Measurements from ENCODE around the gene MROH7. TPM values are rescaled to one million over a fixed set of nuclear protein-coding genes. Genes with fewer than 3 reads are reported as not detected.

MROH7 gene
- total RNA-seq, 4 donors from 2014 or later = 2.0 to 5.7 (median 3.8) TPM

GRCh38 chr1:54611621-54612020 is 30.0 kb upstream of the MROH7 start:
- peak in 1 of 2 donors; percentile 44 for DNase-seq (ENCODE audit: low spot score in 2 of 2)
- H3K36me3 ChIP-seq = no peaks in the 10 kb centered on the region
- H3K27me3 ChIP-seq = no peaks in the 10 kb centered on the region
- H3K27ac ChIP-seq = no peak overlapping the region
- no peaks in the 10 kb centered on the region for H3K9me3 ChIP-seq
- no peak for TF ChIP-seq EP300 (IDR thresholded peaks at IDR 0.05)
- no peak for TF ChIP-seq POLR2A (IDR thresholded peaks at IDR 0.05)
- TF ChIP-seq CTCF (IDR thresholded peaks at IDR 0.05) = no peak
- no peak for TF ChIP-seq POLR2AphosphoS5 (IDR thresholded peaks at IDR 0.05)
- WGBS = 87% methylated on average over 8 of the region's 8 CpGs
- H3K4me3 ChIP-seq = no peak overlapping the region
- H3K4me1 ChIP-seq = peaks cover 4% of the 10 kb centered on the region

GRCh38 chr1:54614024-54614423 is 27.6 kb upstream of the MROH7 start:
- Histone ChIP-seq H3K27ac (no peak overlapping the region), H3K36me3 (no peaks in the 10 kb centered on the region), H3K4me3 (no peak overlapping the region), H3K9me3 (no peaks in the 10 kb centered on the region), H3K4me1 (peaks cover 4% of the 10 kb centered on the region), H3K27me3 (no peaks in the 10 kb centered on the region)
- DNase-seq (ENCODE audit: low spot score in 2 of 2) = peak in 1 of 2 donors; percentile 21
- WGBS = 53% methylated on average over 2 of the region's 2 CpGs
- TF ChIP-seq POLR2A (IDR thresholded peaks at IDR 0.05) (no peak), POLR2AphosphoS5 (IDR thresholded peaks at IDR 0.05) (no peak), EP300 (IDR thresholded peaks at IDR 0.05) (no peak), CTCF (IDR thresholded peaks at IDR 0.05) (no peak)

GRCh38 chr1:54614563-54614962 is 27.0 kb upstream of the MROH7 start:
- H3K27me3 ChIP-seq = no peaks in the 10 kb centered on the region
- no peaks in the 10 kb centered on the region for H3K36me3 ChIP-seq
- WGBS = 77% methylated on average over 8 of the region's 8 CpGs
- H3K9me3 ChIP-seq = no peaks in the 10 kb centered on the region
- DNase-seq (ENCODE audit: low spot score in 2 of 2) = peak in 1 of 2 donors; percentile 17
- H3K4me3 ChIP-seq = no peak overlapping the region
- H3K27ac ChIP-seq = no peak overlapping the region
- TF ChIP-seq POLR2A (IDR thresholded peaks at IDR 0.05) (no peak), CTCF (IDR thresholded peaks at IDR 0.05) (no peak), EP300 (IDR thresholded peaks at IDR 0.05) (no peak), POLR2AphosphoS5 (IDR thresholded peaks at IDR 0.05) (no peak)
- H3K4me1 ChIP-seq = peaks cover 4% of the 10 kb centered on the region

- TF ChIP-seq POLR2AphosphoS5 (IDR thresholded peaks at IDR 0.05) = no peak
- TF ChIP-seq CTCF (IDR thresholded peaks at IDR 0.05) = no peak
- TF ChIP-seq POLR2A (IDR thresholded peaks at IDR 0.05) = no peak
- no peak for TF ChIP-seq EP300 (IDR thresholded peaks at IDR 0.05)
- Histone ChIP-seq H3K27ac (no peak overlapping the region), H3K36me3 (no peaks in the 10 kb centered on the region), H3K9me3 (no peaks in the 10 kb centered on the region), H3K4me3 (no peak overlapping the region), H3K4me1 (peaks cover 4% of the 10 kb centered on the region), H3K27me3 (no peaks in the 10 kb centered on the region)
- peak in 1 of 2 donors; percentile 46 for DNase-seq (ENCODE audit: low spot score in 2 of 2)
- WGBS = 38% methylated on average over 11 of the region's 13 CpGs
Measured at GRCh38 chr1:54615531-54616279, 25.9 kb upstream of the MROH7 start.

GRCh38 chr1:54619749-54620148 is 21.8 kb upstream of the MROH7 start:
- H3K9me3 ChIP-seq = no peaks in the 10 kb centered on the region
- no peaks in the 10 kb centered on the region for H3K27me3 ChIP-seq
- peak in 1 of 2 donors; percentile 30 for DNase-seq (ENCODE audit: low spot score in 2 of 2)
- H3K4me3 ChIP-seq = no peak overlapping the region
- WGBS = 76% methylated on average over 8 of the region's 8 CpGs
- H3K36me3 ChIP-seq = no peaks in the 10 kb centered on the region
- TF ChIP-seq EP300 (IDR thresholded peaks at IDR 0.05) (no peak), CTCF (IDR thresholded peaks at IDR 0.05) (no peak), POLR2AphosphoS5 (IDR thresholded peaks at IDR 0.05) (no peak), POLR2A (IDR thresholded peaks at IDR 0.05) (no peak)
- H3K4me1 ChIP-seq = peaks cover 4% of the 10 kb centered on the region
- no peak overlapping the region for H3K27ac ChIP-seq
